Activated T-cell treated with anti-CD3 and anti-CD28 coated beads for 4 hours (primary cell): ENCODE data around the gene FDPS.
"Not testable (repeated sequence)": the region's sequence is repeated elsewhere in the genome, so short reads cannot be mapped to it uniquely, and the experiment has no call there.

Source experiments
- DNase-seq: peaks from one replicate; pipeline ENCODE4 v3.0.0-alpha.2; 2020

The FDPS gene

DNA sequence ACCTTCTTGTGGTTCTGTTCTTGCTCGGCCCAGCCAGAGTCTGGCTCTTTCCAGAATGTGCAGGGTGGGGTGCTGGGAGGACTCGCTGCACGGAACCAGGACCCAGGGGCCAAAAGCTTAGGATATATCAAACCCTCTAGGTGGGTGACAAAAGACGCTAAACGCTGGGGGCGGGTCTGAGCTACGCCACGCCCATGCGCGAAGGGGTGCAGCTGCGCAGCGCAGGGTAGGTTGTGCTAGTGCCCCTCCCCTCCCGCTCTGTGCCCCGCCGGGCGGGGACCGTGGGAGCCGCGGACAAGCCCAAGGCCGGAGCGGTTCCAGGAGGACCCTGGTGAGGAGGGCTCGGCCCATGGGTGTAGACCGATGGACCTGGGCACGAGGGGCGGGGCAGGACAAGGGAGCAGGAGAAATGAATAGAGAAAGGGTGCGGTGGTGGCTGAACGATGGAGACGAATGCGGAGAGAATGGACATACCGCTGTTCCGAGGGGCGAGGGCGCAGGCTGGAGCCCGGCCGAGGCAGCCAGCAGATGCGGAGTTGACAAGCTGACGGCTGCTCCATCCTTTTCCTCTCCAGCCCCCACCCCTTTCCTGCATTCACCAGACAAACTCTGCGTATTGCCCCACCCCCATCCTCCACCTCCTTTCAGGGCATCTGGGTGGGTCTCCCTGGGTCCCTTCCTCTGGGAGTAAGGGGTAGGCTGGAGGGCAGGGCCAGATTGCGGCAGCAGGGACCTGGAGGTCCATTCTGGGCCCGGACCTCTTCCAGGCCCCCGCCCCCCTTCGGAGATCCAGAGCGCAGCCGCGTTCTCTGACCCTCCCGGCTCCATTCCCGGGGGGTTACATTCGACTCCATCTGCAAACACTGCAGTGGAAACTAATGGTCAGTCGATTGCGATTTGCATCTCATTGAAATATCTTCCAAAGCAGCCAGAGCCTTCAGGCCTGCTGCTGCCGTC, 12.3 kb downstream of the FDPS start, which contains the start of gene RUSC1:
Gene RUSC1, plus strand, starts transcription at position 234 of the 957 bp plus-strand sequence. CDS start 880 bp downstream, outside the sequence.
- DNase-seq, result peak; percentile 67

- no peak for DNase-seq
Observed at GRCh38 chr1:155321639-155322503, 13.2 kb downstream of the FDPS start.

- DNase-seq, result no peak
Observed at GRCh38 chr1:155322571-155322952, 13.9 kb downstream of the FDPS start.

DNA sequence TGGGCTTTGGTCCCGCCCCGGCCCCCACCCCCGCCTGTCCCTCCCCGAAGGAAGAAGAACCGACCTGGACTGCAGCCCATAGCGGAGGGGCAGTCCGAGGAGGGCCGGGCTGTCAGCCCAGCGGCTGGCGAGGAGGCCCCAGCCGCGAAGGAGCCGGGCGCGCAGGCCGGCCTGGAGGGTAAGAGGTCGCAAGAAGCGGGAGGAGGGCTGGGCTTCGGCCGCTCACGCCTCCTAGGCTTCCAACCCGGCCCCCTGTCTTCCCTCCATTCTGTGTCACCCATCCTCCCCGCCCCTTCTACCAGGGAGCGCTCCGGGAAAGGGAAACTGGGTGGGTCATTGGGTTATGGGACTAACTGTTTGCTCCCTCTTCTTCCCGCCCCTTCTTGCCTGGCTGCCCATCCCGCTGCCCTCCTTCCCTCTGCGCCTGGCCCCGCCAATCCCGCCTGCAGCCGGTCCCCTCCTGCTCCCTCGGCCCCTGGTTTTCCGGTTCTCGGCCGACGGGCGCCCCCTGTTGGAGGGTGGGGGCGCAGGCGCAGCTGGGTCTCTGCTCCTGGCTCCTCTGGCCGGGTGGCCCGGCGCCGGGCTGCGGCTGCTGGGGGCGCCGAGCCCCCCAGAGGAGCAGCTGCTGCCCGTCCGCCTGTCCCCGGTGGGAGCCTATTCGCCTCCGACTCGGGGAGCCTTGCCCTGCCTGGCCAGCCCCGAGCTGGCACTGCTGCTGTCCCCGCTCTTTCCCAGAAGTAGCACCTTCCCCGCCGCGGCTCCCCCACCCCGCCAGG, 14.5 kb downstream of the FDPS start:
- peak; percentile 88 for DNase-seq

GRCh38 chr1:155323729-155324036, 15.0 kb downstream of the FDPS start:
- DNase-seq, result peak; percentile 72

DNA sequence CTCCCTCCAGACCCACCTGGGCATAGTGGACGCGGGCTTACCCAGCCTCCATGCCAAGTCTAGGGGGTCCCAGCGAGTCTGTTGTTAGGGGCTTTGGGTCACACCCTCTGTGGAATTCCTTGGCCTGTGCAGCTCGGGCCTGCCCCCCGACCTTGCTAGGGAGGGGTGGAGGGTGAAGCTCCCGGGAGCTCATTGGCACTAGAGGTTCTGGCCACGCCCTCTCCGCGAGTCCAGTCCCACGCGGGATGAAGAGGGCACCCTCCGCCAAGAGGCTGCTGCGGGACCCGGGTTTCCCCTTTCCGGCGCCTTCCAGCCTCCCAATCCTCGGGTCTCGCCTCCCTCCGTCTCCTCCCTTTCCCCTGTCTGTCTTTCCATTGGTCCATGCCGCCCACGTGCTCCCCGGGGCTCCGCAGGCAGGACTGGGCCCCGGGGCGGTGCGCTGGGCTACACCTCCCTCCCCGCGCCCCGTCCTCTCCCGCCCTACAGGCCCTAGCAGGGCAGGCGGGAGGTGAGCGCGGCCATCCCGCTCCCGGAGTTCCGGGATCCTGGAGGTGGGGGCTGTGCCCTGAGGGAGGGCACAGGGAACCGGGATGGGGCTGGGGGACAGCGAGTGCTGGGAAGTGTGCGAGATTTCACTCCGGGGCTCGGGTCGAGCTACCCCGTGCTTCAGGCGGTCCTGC, 15.5 kb downstream of the FDPS start:
- peak; percentile 71 for DNase-seq

DNA sequence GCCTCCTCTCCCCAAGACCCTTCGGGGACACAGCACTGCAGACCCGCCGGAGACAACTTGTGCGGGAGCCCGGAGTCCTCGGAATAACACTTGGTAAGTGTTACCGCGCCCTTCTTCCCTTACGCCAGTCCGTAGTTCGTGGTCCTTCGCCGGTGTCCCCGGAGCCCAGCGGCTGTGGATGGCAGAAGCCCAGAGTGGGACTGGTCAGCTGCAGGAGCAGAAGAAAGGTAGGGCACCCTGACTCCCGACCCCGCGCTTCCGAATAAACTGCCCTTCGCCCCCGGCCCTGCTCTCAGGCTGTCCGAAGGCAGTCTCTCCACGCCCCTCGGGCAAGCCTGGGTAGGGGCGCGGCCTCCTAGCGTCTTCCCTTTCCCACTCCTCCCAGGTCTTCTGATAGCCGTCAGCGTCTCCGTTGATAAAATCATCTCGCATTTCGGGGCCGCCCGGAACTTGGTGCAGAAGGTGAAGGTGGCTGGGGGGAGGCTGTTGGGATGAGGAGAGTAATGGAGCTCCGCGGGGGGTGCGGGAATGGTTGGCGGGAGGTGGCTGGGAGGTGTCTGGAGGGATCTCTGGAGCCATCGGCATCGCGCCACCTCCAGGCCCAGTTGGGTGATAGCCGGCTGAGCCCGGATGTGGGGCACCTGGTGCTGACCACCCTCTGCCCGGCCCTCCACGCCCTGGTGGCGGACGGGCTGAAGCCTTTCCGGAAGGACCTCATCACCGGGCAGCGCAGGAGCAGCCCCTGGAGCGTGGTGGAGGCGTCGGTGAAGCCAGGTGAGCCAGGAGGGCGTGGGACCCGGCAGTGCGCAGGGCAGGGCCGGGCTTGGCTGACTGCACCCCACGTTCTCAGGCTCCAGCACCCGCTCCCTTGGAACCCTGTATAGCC, 16.3 kb downstream of the FDPS start:
- no peak for DNase-seq

- DNase-seq, result no peak
Observed at GRCh38 chr1:155325603-155325893, 16.9 kb downstream of the FDPS start.

- DNase-seq, result no peak
Observed at GRCh38 chr1:155326020-155326526, 17.4 kb downstream of the FDPS start.

DNA sequence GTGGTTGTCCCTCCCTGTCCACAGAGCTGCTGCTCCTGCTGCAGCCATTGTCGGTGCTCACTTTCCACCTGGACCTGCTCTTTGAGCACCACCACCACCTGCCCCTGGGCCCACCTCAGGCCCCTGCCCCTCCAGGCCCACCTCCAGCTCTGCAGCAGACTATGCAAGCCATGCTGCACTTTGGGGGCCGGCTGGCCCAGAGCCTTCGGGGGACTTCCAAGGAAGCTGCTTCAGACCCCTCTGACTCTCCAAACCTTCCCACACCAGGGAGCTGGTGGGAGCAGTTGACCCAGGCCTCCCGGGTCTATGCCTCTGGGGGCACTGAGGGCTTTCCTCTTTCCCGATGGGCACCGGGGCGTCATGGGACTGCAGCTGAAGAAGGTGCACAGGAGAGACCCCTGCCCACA, 18.0 kb downstream of the FDPS start:
- no peak for DNase-seq

- DNase-seq, result no peak
Observed at GRCh38 chr1:155327981-155328380, 19.3 kb downstream of the FDPS start.

- not testable (repeated sequence) for DNase-seq
Observed at GRCh38 chr1:155328856-155329255, 20.2 kb downstream of the FDPS start.

DNA sequence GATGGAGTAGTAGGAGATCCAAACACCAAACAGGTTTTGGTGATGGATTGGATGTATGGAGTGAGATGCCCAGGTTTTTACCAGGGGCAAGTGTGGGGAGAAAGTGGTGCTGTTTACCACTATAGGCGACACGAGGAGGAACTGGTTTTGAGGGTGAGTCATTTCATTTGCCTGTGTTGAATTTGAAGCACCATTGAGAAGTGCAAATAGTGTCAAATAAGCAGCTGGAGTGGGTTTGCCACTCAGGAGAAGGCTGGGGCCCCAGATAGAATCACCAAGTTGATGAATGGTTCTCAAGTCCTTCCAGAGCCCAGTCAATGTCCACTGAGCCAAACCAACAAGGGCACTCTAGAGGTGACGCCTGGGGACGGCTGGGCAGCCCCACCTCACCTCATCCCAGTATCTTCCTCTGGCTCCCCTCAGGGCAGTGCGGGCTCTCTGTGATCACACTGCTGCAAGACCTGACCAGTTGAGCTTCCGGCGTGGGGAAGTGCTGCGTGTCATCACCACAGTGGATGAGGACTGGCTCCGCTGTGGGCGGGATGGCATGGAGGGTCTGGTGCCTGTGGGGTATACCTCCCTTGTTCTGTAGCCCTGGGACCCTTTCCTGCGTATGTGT, 21.4 kb downstream of the FDPS start:
- DNase-seq, result no peak

DNA sequence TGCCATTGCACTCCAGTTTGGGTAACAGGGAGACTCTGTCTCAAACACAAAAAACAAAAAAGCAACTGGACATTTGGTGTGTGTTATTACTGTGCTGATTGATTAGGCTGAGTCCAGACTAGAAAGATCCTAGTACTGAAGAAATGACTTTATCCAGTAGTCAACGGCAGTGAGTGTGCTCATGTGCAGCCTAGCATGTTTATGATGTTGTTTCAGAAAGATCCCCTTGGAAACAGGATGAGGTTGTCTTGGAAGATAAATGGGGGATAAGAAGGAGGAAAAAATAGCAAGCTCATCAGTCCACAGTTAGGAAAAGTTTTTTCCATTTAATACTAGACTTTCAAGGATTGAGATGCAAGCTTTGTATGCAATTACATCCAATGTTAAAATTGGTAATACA, 26.3 kb downstream of the FDPS start:
- no peak for DNase-seq

GRCh38 chr1:155339515-155340097, 30.9 kb downstream of the FDPS start:
- no peak for DNase-seq

GRCh38 chr1:155342842-155343241, 34.2 kb downstream of the FDPS start:
- no peak for DNase-seq

- DNase-seq, result no peak
Observed at GRCh38 chr1:155352631-155353030, 44.0 kb downstream of the FDPS start.

GRCh38 chr1:155360051-155360450, 51.4 kb downstream of the FDPS start:
- no peak for DNase-seq
